GM12801 (cell line): ENCODE data around the gene KIF3A.

Experiments used
- CTCF ChIP-seq: IDR thresholded peaks from one replicate; pipeline ENCODE4 v1.5.1; 2011; ENCODE audit warnings: control low read depth; ENCODE audit not compliant: insufficient read length; ENCODE audit errors: extremely low read depth

The KIF3A gene

GRCh38 chr5:132768485-132768868 lies 31.1 kb upstream of the KIF3A start:
- no peak for TF ChIP-seq CTCF

- no peak for TF ChIP-seq CTCF
Measured at GRCh38 chr5:132767150-132767549, 29.8 kb upstream of the KIF3A start.

GRCh38 chr5:132766806-132767055 lies 29.4 kb upstream of the KIF3A start:
- TF ChIP-seq CTCF, result no peak

GRCh38 chr5:132766020-132766805 lies 28.9 kb upstream of the KIF3A start:
- TF ChIP-seq CTCF, result no peak

- no peak for TF ChIP-seq CTCF
Measured at GRCh38 chr5:132765311-132766019, 28.1 kb upstream of the KIF3A start.

- TF ChIP-seq CTCF, result no peak
Measured at GRCh38 chr5:132764671-132765238, 27.4 kb upstream of the KIF3A start.

GRCh38 chr5:132764051-132764450 lies 26.7 kb upstream of the KIF3A start:
- TF ChIP-seq CTCF, result no peak
